GM23338 (cell line): ENCODE data around the gene RNH1. TPM values are rescaled to one million over a fixed set of nuclear protein-coding genes. Genes with fewer than 3 reads are reported as not detected.

Source experiments
- ATAC-seq: fragments of 200-7000 bp; cut with Tn5 transposase; 3 replicates; pipeline ENCODE4 v1.9.1; 2020
- DNase-seq: peaks from one replicate; pipeline ENCODE4 v3.0.0-alpha.2; 2015; ENCODE audit warnings: low spot score
- H2AFZ ChIP-seq: fragments of 200-600 bp; sonication (generic); 2 replicates; pipeline ENCODE4 v1.8.0; 2016; ENCODE audit warnings: antibody characterized with exemption, mild to moderate bottlenecking, moderate library complexity
- H3F3A ChIP-seq: fragments of 200-600 bp; sonication (generic); replicated peaks from 2 replicates; pipeline ENCODE4 v1.8.0; 2017; ENCODE audit warnings: antibody characterized with exemption, mixed run types, low read depth
- H3K27ac ChIP-seq: fragments of 200-600 bp; sonication (generic); 2 replicates; pipeline ENCODE4 v1.6.1; 2016; ENCODE audit warnings: low read depth
- H3K27me3 ChIP-seq: fragments of 200-600 bp; sonication (generic); 2 replicates; pipeline ENCODE4 v1.8.0; 2016; ENCODE audit warnings: mild to moderate bottlenecking, mixed run types, moderate library complexity; ENCODE audit not compliant: insufficient read depth
- H3K36me3 ChIP-seq: fragments of 200-600 bp; sonication (generic); 2 replicates; pipeline ENCODE4 v1.8.0; 2016; ENCODE audit warnings: mild to moderate bottlenecking; ENCODE audit not compliant: insufficient read depth
- H3K4me1 ChIP-seq: fragments of 200-600 bp; sonication (generic); 2 replicates; pipeline ENCODE4 v1.8.0; 2016; ENCODE audit warnings: mild to moderate bottlenecking, moderate library complexity; ENCODE audit not compliant: insufficient read depth
- H3K4me2 ChIP-seq: fragments of 200-600 bp; sonication (generic); 2 replicates; pipeline ENCODE4 v1.7.1; 2017; ENCODE audit warnings: mixed run types
- H3K4me3 ChIP-seq: fragments of 200-600 bp; sonication (generic); 2 replicates; pipeline ENCODE4 v1.6.1; 2016; ENCODE audit warnings: mixed run types
- H3K79me2 ChIP-seq: fragments of 200-600 bp; sonication (generic); replicated peaks from 2 replicates; pipeline ENCODE4 v1.8.0; 2017; ENCODE audit warnings: mild to moderate bottlenecking; ENCODE audit not compliant: insufficient read depth
- H3K9me2 ChIP-seq: fragments of 200-600 bp; sonication (generic); 2 replicates; pipeline ENCODE4 v1.8.0; 2017; ENCODE audit not compliant: insufficient read depth
- H4K20me1 ChIP-seq: fragments of 200-600 bp; sonication (generic); replicated peaks from 2 replicates; pipeline ENCODE4 v1.8.0; 2017; ENCODE audit warnings: mild to moderate bottlenecking; ENCODE audit not compliant: insufficient read depth
- H3K27ac Mint-ChIP-seq: 2 replicates; pipeline ENCODE4 v1.8.0; 2020; ENCODE audit warnings: inconsistent platforms, mild to moderate bottlenecking, moderate library complexity, mixed read lengths
- H3K27me3 Mint-ChIP-seq: 3 replicates; pipeline ENCODE4 v1.8.0; 2022; ENCODE audit warnings: low read depth, mild to moderate bottlenecking, moderate library complexity, mixed read lengths, inconsistent platforms; ENCODE audit not compliant: insufficient read depth, poor library complexity
- H3K36me3 Mint-ChIP-seq: 3 replicates; pipeline ENCODE4 v1.8.0; 2021; ENCODE audit warnings: low read depth, mild to moderate bottlenecking, inconsistent platforms, moderate library complexity, mixed read lengths
- H3K4me1 Mint-ChIP-seq: 3 replicates; pipeline ENCODE4 v1.8.0; 2020; ENCODE audit warnings: mild to moderate bottlenecking, inconsistent platforms, mixed read lengths
- H3K4me3 Mint-ChIP-seq: 3 replicates; pipeline ENCODE4 v1.8.0; 2021; ENCODE audit warnings: moderate library complexity, mild to moderate bottlenecking, inconsistent platforms, mixed read lengths
- H3K9me3 Mint-ChIP-seq: 3 replicates; pipeline ENCODE4 v1.8.0; 2020; ENCODE audit warnings: moderate library complexity, mild to moderate bottlenecking, inconsistent platforms, mixed read lengths
- CREB1 ChIP-seq: fragments of 250-450 bp; sonication (Bioruptor Pico); IDR thresholded peaks from 2 replicates; pipeline ENCODE4 v1.5.0; 2020; ENCODE audit warnings: low read depth, mild to moderate bottlenecking, moderate library complexity
- CTCF ChIP-seq, 2 experiments: fragments of 200-600 bp in 1 of 2; sonication (generic) in 1 of 2; conservative IDR thresholded peaks; 2 replicates each; pipeline versions ENCODE4 v1.5.1 to v1.6.1; 2016 to 2017; ENCODE audit warnings: antibody characterized with exemption in 2 of 2, low read depth in 2 of 2, mild to moderate bottlenecking in 2 of 2, moderate library complexity in 1 of 2
- ETS1 ChIP-seq: IDR thresholded peaks from 2 replicates; pipeline ENCODE4 v1.6.1; 2016; ENCODE audit warnings: antibody characterized with exemption
- EZH2 ChIP-seq: fragments of 200-600 bp; sonication (generic); IDR thresholded peaks from one replicate; pipeline ENCODE4 v1.8.0; 2017; ENCODE audit warnings: antibody characterized with exemption, mild to moderate bottlenecking, low read depth; ENCODE audit not compliant: unreplicated experiment
- EZH2phosphoT487 ChIP-seq: fragments of 200-600 bp; sonication (generic); IDR thresholded peaks from one replicate; pipeline ENCODE4 v1.8.1; 2018; ENCODE audit warnings: antibody characterized with exemption; ENCODE audit not compliant: unreplicated experiment
- JUNB ChIP-seq: IDR thresholded peaks from one replicate; pipeline ENCODE4 v1.6.1; 2016; ENCODE audit warnings: antibody characterized with exemption; ENCODE audit not compliant: unreplicated experiment
- NANOG ChIP-seq: IDR thresholded peaks from 2 replicates; pipeline ENCODE4 v1.6.1; 2016; ENCODE audit warnings: antibody characterized with exemption, borderline replicate concordance
- POLR2AphosphoS5 ChIP-seq: IDR thresholded peaks from 2 replicates; pipeline ENCODE4 v1.6.1; 2016; ENCODE audit warnings: antibody characterized with exemption, low read depth
- REST ChIP-seq: IDR thresholded peaks from one replicate; pipeline ENCODE4 v1.6.1; 2018; ENCODE audit warnings: antibody characterized with exemption; ENCODE audit not compliant: unreplicated experiment
- STAT1 ChIP-seq: IDR thresholded peaks from one replicate; pipeline ENCODE4 v1.6.1; 2016; ENCODE audit warnings: antibody characterized with exemption; ENCODE audit not compliant: unreplicated experiment
- ZNF114 ChIP-seq: fragments of 250-450 bp; sonication (Bioruptor Pico); IDR thresholded peaks from 2 replicates; pipeline ENCODE4 v1.5.0; 2020; ENCODE audit warnings: mild to moderate bottlenecking, moderate library complexity
- ZNF331 ChIP-seq: fragments of 250-450 bp; sonication (Bioruptor Pico); IDR thresholded peaks from 2 replicates; pipeline ENCODE4 v1.5.0; 2020; ENCODE audit warnings: low read depth, mild to moderate bottlenecking, moderate library complexity
- ZNF462 ChIP-seq: fragments of 250-450 bp; sonication (Bioruptor Pico); IDR thresholded peaks from 2 replicates; pipeline ENCODE4 v1.5.0; 2020; ENCODE audit warnings: mild to moderate bottlenecking, moderate library complexity
- polyA plus RNA-seq: library from polyadenylated mRNA; unstranded; fragments of >200 nt; fragmentation: Nextera tagmentation; extraction: Ambion mirVana; gene quantifications from 2 replicates; pipeline ENCODE4 v1.2.1, GENCODE V29; 2016
- total RNA-seq: library from RNA; depleted of rRNA; stranded (reverse); fragments of >200 nt; shearing (Covaris generic); gene quantifications from 2 replicates; pipeline ENCODE4 v1.2.3, GENCODE V29; 2014

The RNH1 gene
- total and polyA plus RNA-seq, 2 experiments from 2014 or later = 33.3 to 56.3 TPM

GRCh38 chr11:540583-541432 is 33.8 kb upstream of the RNH1 start:
- peaks cover 3% of the 10 kb centered on the region; the same call in 2 of the 3 replicates for H3K4me1 Mint-ChIP-seq

More at GRCh38 chr11:540583-541432, 33.8 kb upstream of the RNH1 start:
- DNase-seq = no peak
- ATAC-seq = no peak
- H3K27me3 ChIP-seq = peaks cover 17% of the 10 kb centered on the region; the same call in 1 of the 2 replicates
- no peaks in the 10 kb centered on the region for H3K36me3 ChIP-seq
- Mint-ChIP-seq H3K27ac (no peak overlapping the region), H3K9me3 (peaks cover 2% of the 10 kb centered on the region; the same call in 2 of the 3 replicates), H3K36me3 (peaks cover 5% of the 10 kb centered on the region), H3K27me3 (peaks cover 23% of the 10 kb centered on the region), H3K4me3 (no peak overlapping the region)
- H3F3A ChIP-seq = peaks cover 11% of the 10 kb centered on the region
- H3K27ac ChIP-seq = no peak overlapping the region
- H4K20me1 ChIP-seq = no peaks in the 10 kb centered on the region
- no peak overlapping the region for H2AFZ ChIP-seq
- no peak overlapping the region for H3K4me3 ChIP-seq
- TF ChIP-seq NANOG (no peak), CTCF (conservative IDR thresholded peaks at IDR 0.05; ENCODE audit: low read depth in 2 of 2) (no peak), EZH2 (no peak), POLR2AphosphoS5 (no peak), JUNB (no peak), EZH2phosphoT487 (no peak), STAT1 (no peak), REST (no peak), ZNF462 (CRISPR knock-in tag) (no peak), ETS1 (no peak), ZNF114 (CRISPR knock-in tag) (no peak), ZNF331 (CRISPR knock-in tag) (no peak), CREB1 (CRISPR knock-in tag) (no peak)
- no peak overlapping the region for H3K4me2 ChIP-seq
- H3K79me2 ChIP-seq = no peaks in the 10 kb centered on the region
- no peaks in the 10 kb centered on the region for H3K9me2 ChIP-seq
- no peaks in the 10 kb centered on the region; the same call in 1 of the 2 replicates for H3K4me1 ChIP-seq
